HG03565 (cell line): ENCODE data around the gene BBS12.

Source experiments
- ATAC-seq: cut with Tn5 transposase; IDR thresholded peaks from one replicate; pipeline ENCODE4 v1.9.1; 2021; ENCODE audit warnings: mild to moderate bottlenecking, moderate library complexity; ENCODE audit not compliant: unreplicated experiment

BBS12 gene

GRCh38 chr4:122793811-122794210 is 61.3 kb downstream of the BBS12 start:
- ATAC-seq = no peak
